AG04449 (cell line): ENCODE results near the gene SIN3A.
"Not testable (repeated sequence)": the region's sequence is repeated elsewhere in the genome, so short reads cannot be mapped to it uniquely, and the experiment has no call there.

Source experiments
- CTCF ChIA-PET: fragments of 350-600 bp; formaldehyde crosslinking; extraction: SDS; loops from one replicate; lab custom pipeline; 2021; ENCODE audit warnings: antibody characterized with exemption; lab: Yijun Ruan, JAX
- POLR2A ChIA-PET: fragments of 400-600, 350-600 bp; formaldehyde crosslinking; extraction: SDS; loops from one replicate; lab custom pipeline; 2020; ENCODE audit warnings: antibody characterized with exemption, inconsistent platforms; lab: Yijun Ruan, JAX
- DNase-seq: peaks from one replicate; pipeline ENCODE4 v3.0.0-alpha.2; 2010; ENCODE audit warnings: low read depth, low spot score
- H3K4me3 ChIP-seq: 2 replicates; pipeline ENCODE4 v1.5.1; 2011; ENCODE audit warnings: low read depth, mild to moderate bottlenecking, control low read depth, low read length
- CTCF ChIP-seq: IDR thresholded peaks from one replicate; pipeline ENCODE4 v1.5.1; 2011; ENCODE audit warnings: mild to moderate bottlenecking, moderate library complexity, low read length, control low read depth, inconsistent platforms; ENCODE audit not compliant: insufficient read depth; ENCODE audit errors: missing control alignments

The SIN3A gene

DNA sequence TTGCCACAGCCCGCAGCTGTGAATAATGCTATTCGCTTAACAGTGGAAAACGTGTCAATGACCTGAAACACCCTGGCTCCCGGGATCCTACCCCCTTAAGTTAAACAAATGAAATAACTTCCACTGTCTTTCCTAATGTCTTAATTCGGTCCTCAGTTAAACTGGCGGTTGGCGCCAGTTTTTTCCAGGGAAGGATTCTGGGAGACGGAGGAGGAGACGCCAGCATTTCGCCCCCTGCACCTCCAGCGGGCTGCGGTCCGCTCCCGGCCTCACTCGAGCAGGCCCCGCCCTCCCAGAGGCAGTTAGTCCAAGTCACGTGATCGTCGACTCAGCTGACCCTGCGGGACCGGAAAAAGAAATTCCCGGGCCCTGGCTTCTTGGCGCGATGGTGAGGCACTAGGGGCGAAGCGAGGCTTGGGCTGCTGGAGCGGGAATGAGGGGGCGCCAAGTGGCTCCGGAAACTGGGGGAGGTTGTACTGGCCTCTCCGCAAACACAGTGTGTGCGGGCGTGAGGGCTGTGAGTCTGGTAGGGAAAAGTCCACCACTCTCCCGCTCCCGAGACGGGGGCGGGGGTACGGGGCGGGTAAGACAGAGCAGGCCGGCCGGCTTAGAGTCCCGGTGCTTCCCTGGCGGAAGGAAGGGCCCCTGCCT is 115.7 kb downstream of the SIN3A start, which contains the start of gene COMMD4:
COMMD4 (plus strand) TSS at position 359 of the 651 bp plus-strand sequence; CDS start at position 386, 27 bp downstream.
- CTCF ChIA-PET: interaction anchor here (1.6 kb wide), 1 partner anchor 306 kb away, joined by 4 read pairs; no protein-coding TSS in a partner anchor
- H3K4me3 ChIP-seq: peak within 1 kb of the TSS; percentile 89
- POLR2A ChIA-PET: no interaction called here
- no peak for TF ChIP-seq CTCF
- DNase-seq: peak; percentile 70

DNA sequence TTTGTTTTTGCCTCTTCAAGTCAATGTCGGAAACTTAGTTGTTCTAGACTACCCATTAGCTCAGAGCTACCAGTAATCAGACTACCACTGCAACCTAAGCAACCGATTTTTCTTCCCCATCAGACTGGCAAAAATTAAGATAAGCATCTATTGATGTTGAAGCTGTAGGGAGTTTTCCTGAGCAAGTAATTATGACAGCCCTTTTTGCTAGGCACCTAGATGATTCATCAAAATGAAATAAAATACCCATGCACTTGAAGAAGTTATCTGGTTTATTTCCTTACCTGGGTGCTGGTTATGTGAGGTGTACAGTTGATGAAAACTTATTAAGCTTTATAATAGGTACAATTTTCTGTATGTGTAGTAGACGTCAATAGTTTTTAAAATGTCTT is 116.2 kb downstream of the SIN3A start:
- CTCF ChIA-PET: interaction anchor here (1.6 kb wide), 1 partner anchor 306 kb away, joined by 4 read pairs; no protein-coding TSS in a partner anchor
- H3K4me3 ChIP-seq: peak overlapping the region; percentile 89
- TF ChIP-seq CTCF: no peak
- DNase-seq: no peak
- POLR2A ChIA-PET: no interaction called here

DNA sequence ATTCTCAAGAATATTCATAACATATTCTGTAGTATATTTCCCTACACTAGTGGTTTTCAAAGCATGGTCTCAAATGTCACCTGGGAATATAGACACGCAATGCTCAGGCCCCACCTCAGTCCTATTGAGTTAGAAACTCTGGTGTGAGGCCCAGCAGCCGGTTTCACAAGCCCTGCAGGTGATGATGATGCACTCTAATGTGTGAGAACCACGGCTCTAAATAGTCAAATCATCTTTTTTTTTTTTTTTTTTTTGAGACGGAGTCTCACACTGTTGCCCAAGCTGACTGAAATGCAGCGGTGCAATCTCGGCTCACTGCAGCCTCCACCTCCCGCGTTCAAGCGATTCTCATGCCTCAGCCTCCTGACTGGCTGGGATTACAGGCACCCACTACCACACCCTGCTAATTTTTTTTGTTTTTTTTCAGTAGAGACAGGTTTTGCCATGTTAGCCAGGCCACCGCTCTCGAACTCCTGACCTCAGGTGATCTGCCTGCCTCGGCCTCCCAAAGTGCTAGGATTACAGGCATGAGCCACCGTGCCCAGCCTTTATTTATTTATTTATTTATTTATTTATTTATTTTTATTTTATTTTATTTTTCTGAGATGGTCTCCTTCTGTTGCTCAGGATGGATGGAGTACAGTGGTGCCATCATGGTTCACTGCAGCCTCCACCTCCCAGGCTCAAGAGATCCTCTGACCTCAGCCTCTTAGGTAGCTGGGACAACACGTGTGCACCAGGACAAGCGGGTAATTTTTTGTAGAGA is 117.7 kb downstream of the SIN3A start:
- POLR2A ChIA-PET, DNase-seq, H3K4me3 ChIP-seq: not testable (repeated sequence)
- CTCF ChIA-PET: interaction anchor here (1.6 kb wide), 1 partner anchor 304 kb away, joined by 4 read pairs; no protein-coding TSS in a partner anchor

DNA sequence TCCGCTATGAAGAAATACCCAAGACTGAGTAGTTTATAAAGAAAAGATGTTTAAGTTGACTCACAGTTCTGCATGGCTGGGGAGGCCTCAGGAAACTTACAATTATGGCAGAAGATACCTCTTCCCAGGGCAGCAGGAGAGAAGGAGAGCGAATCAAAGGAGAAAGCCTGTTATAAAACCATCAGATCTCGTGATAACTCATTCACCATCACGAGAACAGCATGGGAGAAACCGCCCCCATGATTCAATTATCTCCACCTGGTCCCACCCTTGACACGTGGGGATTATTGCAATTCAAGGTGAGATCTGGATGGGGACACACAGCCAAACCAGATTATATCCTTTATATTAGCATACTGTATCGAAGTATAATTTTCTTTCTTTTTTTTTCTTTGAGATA is 119.4 kb downstream of the SIN3A start:
- H3K4me3 ChIP-seq, POLR2A ChIA-PET, CTCF ChIA-PET, DNase-seq: not testable (repeated sequence)

- no peak for DNase-seq
- no peak overlapping the region for H3K4me3 ChIP-seq
- CTCF ChIA-PET: no interaction called here
- POLR2A ChIA-PET: no interaction called here
- TF ChIP-seq CTCF: no peak
Measured at GRCh38 chr15:75329571-75329970, 121.9 kb downstream of the SIN3A start.

DNA sequence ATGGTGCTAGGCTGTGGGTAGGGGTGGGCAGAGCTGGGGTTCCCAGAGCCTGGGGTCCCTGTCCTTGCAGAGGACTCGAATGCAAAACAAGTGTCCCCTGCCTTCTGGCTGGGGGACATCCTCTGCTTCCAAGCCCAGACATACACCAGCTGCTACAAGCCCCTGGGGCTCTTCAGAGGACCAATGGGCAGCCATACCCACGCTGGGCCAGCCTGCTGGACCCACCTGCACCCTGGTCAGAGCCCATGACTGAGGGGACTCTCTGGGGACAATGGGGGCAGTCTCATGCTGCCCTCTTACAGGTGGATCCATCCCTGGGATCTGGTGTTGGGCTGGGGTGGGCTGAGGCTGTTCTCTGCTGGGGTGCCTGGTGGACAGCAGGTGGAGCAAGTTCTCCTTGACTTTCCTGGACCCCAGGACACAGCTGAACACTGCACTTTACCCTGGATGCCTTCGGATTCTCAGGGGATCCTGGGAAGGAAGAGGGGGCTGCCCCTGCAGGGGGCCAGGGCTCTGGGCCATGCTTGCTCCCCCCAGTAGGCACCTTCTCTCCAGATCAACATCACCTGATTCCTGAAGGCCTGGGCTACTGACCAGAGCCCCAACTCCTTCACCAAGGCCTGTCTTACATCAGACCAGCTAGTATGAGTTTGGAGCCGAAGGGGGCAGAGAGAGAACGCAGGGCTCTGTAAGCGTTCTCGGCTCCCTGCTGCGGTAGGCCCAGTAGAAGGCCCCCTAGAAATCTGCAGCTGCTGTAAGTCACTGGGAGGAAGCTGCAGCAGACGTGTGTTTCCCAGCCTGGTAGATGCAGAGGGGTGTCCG is 122.8 kb downstream of the SIN3A start:
- CTCF ChIA-PET: no interaction called here
- POLR2A ChIA-PET: no interaction called here
- no peak overlapping the region for H3K4me3 ChIP-seq
- no peak for DNase-seq
- TF ChIP-seq CTCF: no peak

DNA sequence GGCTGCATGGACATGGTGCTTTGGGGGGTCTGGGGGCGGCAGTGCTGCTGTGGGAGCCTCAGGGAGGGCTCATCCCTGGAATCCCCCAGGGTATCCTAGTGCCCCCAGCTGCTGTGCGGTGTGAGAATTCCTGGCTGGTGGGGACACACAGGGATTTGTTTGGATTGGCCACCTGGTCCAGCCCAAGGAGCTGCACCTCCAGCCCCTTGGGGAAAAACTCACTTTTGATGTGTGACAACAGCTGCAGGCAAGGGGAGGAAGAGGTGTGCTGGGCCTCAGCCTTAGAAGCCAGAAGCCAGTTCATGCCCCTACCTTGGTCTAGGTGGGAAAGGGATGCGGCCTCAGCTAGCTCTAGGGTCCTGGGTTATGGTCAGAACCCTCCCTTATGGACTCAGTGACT is 124.0 kb downstream of the SIN3A start:
- no peak overlapping the region for H3K4me3 ChIP-seq
- TF ChIP-seq CTCF: no peak
- POLR2A ChIA-PET: no interaction called here
- CTCF ChIA-PET: no interaction called here
- DNase-seq: no peak
